ENCODE measurements around the gene MAGI3. TPM values are rescaled to one million over a fixed set of nuclear protein-coding genes. Genes with fewer than 3 reads are reported as not detected.

Gene MAGI3
- polyA plus RNA-seq, 2 of the 4 experiments (the other 2 are of a cell fraction): 3.8 to 7.9 TPM

DNA sequence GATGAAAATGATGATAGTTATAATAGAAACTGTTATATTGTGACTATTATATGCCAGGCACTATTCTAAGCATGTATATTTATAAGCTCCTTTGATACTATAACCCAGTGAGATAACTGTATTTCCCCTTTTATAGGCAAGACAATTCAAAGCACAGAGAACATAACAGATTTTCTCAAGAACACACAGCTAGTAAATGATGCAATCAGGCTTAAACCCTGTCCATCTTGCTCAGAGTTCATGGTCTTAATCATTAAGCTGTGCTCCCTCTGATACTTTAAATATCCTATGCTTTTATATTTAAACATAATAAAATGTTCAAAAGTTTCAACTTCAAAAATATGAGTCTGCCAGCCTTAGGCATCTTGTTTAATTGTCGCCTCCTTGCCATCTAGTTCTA lies 280.3 kb downstream of the MAGI3 start:
- Histone ChIP-seq H3K27ac (no peak overlapping the region), H3K4me1 (peaks cover 26% of the 10 kb centered on the region), H3K9me3 (no peaks in the 10 kb centered on the region), H3K4me2 (no peak overlapping the region; the same call in 2 of the 3 replicates), H3K4me3 (no peak overlapping the region)
- ATAC-seq (no peak), FAIRE-seq (no peak), DNase-seq (ENCODE audit: low read depth in 1 of 2, low spot score in 1 of 2) (no peak)
- POLR2A ChIA-PET: no interaction called here
- WGBS (ENCODE audit: missing lambda C conversion rate): 100% methylated on average over 1 of the region's 1 CpG
- CTCF ChIA-PET: interaction anchor here (1.4 kb wide), 1 partner anchor 11 kb away, joined by 4 read pairs; no protein-coding TSS in a partner anchor
- TF ChIP-seq NR3C1 (IDR thresholded peaks at IDR 0.05): no peak
- TF ChIP-seq MAFK (IDR thresholded peaks at IDR 0.05; ENCODE audit: partially characterized antibody): no peak
- TF ChIP-seq EHF (CRISPR knock-in tag; IDR thresholded peaks at IDR 0.05): no peak
- no peak for TF ChIP-seq CBX8 (IDR thresholded peaks at IDR 0.05)
- TF ChIP-seq RCOR1 (IDR thresholded peaks at IDR 0.05; ENCODE audit: low read depth, low read length): no peak
- no peak for TF ChIP-seq HDAC2 (IDR thresholded peaks at IDR 0.05)
- no peak for TF ChIP-seq ZNF302 (CRISPR knock-in tag; IDR thresholded peaks at IDR 0.05)
- TF ChIP-seq CBX2 (IDR thresholded peaks at IDR 0.05; ENCODE audit: borderline replicate concordance, low read depth): no peak
- TF ChIP-seq FOSL2 (IDR thresholded peaks at IDR 0.05): no peak
- no peak for TF ChIP-seq FOSL2 (CRISPR knock-in tag; IDR thresholded peaks at IDR 0.05)
- TF ChIP-seq BHLHE40 (IDR thresholded peaks at IDR 0.05; ENCODE audit: low read depth, low read length): no peak
- no peak for TF ChIP-seq USF2 (IDR thresholded peaks at IDR 0.05)
- TF ChIP-seq TP53 (CRISPR knock-in tag; IDR thresholded peaks at IDR 0.05): no peak
- no peak for TF ChIP-seq SMC3 (IDR thresholded peaks at IDR 0.05)
- no peak for TF ChIP-seq POLR2A (IDR thresholded peaks at IDR 0.05; ENCODE audit: low read length)
- no peak for TF ChIP-seq HEYL (CRISPR knock-in tag; IDR thresholded peaks at IDR 0.05)

DNA sequence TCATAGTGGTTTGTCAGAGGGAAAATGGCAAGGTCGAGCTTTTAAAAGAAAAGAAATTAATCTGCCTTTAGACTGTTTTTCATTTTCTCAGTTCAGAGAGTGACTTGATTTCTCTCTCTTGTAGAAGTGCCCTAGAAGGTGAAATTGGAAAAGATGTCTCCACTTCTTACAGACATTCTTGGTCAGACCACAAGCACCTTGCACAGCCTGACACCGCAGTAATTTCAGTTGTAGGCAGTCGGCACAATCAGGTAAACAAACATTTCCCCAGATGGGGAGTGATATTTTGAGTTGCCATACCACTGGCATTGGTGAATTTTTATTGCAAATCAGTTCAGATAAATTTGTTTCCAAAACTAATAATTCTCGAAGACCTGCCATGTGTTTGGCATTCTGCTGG lies 282.2 kb downstream of the MAGI3 start:
- no peak for ATAC-seq
- Histone ChIP-seq H3K4me1 (peaks cover 39% of the 10 kb centered on the region), H3K27ac (no peak overlapping the region), H3K9me3 (no peaks in the 10 kb centered on the region), H3K4me3 (no peak overlapping the region), H3K4me2 (no peak overlapping the region)
- TF ChIP-seq CBX8 (IDR thresholded peaks at IDR 0.05): no peak
- TF ChIP-seq HOXA7 (CRISPR knock-in tag; IDR thresholded peaks at IDR 0.05): no peak
- no peak for TF ChIP-seq MYC (IDR thresholded peaks at IDR 0.05; ENCODE audit: borderline replicate concordance, low read length)
- no peak for TF ChIP-seq RCOR1 (IDR thresholded peaks at IDR 0.05; ENCODE audit: low read depth, low read length)
- TF ChIP-seq ZFP36 (IDR thresholded peaks at IDR 0.05; ENCODE audit: borderline replicate concordance, partially characterized antibody): no peak
- no peak for TF ChIP-seq CHD4 (IDR thresholded peaks at IDR 0.05; ENCODE audit: borderline replicate concordance)
- no peak for TF ChIP-seq ZC3H11A (IDR thresholded peaks at IDR 0.05)
- TF ChIP-seq HOXB13 (CRISPR knock-in tag; IDR thresholded peaks at IDR 0.05; ENCODE audit: low read depth): no peak
- no peak for TF ChIP-seq KDM1A (IDR thresholded peaks at IDR 0.05; ENCODE audit: low read depth)
- TF ChIP-seq ESRRA (IDR thresholded peaks at IDR 0.05; ENCODE audit: borderline replicate concordance, low read length): no peak
- no peak for TF ChIP-seq KDM5A (IDR thresholded peaks at IDR 0.05)
- TF ChIP-seq HOXB5 (CRISPR knock-in tag; IDR thresholded peaks at IDR 0.05): no peak
- no peak for TF ChIP-seq E2F6 (IDR thresholded peaks at IDR 0.05; ENCODE audit: borderline replicate concordance, low read depth)
- no peak for TF ChIP-seq ATOH8 (CRISPR knock-in tag; IDR thresholded peaks at IDR 0.05; ENCODE audit: low read depth)
- no peak for TF ChIP-seq RARB (CRISPR knock-in tag; IDR thresholded peaks at IDR 0.05)
- no peak for TF ChIP-seq EHMT2 (IDR thresholded peaks at IDR 0.05; ENCODE audit: low read depth)
- no peak for TF ChIP-seq POLR2A (IDR thresholded peaks at IDR 0.05; ENCODE audit: low read length)
- TF ChIP-seq, protein P1, sequence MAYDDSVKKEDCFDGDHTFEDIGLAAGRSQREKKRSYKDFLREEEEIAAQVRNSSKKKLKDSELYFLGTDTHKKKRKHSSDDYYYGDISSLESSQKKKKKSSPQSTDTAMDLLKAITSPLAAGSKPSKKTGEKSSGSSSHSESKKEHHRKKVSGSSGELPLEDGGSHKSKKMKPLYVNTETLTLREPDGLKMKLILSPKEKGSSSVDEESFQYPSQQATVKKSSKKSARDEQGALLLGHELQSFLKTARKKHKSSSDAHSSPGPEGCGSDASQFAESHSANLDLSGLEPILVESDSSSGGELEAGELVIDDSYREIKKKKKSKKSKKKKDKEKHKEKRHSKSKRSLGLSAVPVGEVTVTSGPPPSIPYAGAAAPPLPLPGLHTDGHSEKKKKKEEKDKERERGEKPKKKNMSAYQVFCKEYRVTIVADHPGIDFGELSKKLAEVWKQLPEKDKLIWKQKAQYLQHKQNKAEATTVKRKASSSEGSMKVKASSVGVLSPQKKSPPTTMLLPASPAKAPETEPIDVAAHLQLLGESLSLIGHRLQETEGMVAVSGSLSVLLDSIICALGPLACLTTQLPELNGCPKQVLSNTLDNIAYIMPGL (CRISPR knock-in tag; IDR thresholded peaks at IDR 0.05; ENCODE audit: borderline replicate concordance): no peak
- TF ChIP-seq SMC3 (IDR thresholded peaks at IDR 0.05): no peak
- TF ChIP-seq, protein P2, sequence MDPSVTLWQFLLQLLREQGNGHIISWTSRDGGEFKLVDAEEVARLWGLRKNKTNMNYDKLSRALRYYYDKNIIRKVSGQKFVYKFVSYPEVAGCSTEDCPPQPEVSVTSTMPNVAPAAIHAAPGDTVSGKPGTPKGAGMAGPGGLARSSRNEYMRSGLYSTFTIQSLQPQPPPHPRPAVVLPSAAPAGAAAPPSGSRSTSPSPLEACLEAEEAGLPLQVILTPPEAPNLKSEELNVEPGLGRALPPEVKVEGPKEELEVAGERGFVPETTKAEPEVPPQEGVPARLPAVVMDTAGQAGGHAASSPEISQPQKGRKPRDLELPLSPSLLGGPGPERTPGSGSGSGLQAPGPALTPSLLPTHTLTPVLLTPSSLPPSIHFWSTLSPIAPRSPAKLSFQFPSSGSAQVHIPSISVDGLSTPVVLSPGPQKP (IDR thresholded peaks at IDR 0.05; ENCODE audit: low read depth, low read length): no peak
- WGBS (ENCODE audit: missing lambda C conversion rate): 90% methylated on average over 4 of the region's 4 CpGs
- CTCF ChIA-PET: interaction anchor here (1.1 to 1.2 kb wide), 2 partner anchors 414 to 532 kb away, joined by 3 read pairs; no protein-coding TSS in a partner anchor
- POLR2A ChIA-PET: no interaction called here
- no peak for FAIRE-seq
- no peak for DNase-seq (ENCODE audit: low read depth in 1 of 2, low spot score in 1 of 2)

Data from A549 (cell line).